Measurements from ENCODE around the gene OR2AK2.

GRCh38 chr1:248009681-248010080 lies 44.6 kb downstream of the OR2AK2 start:
- TF ChIP-seq CTCF (IDR thresholded peaks at IDR 0.05) (no peak), POLR2A (IDR thresholded peaks at IDR 0.05) (no peak)
